GM19455 (cell line): Measurements from ENCODE around the gene TIMP4.

Experiments used
- ATAC-seq: cut with Tn5 transposase; IDR thresholded peaks from one replicate; pipeline ENCODE4 v1.9.1; 2021; ENCODE audit not compliant: unreplicated experiment

Gene TIMP4

DNA sequence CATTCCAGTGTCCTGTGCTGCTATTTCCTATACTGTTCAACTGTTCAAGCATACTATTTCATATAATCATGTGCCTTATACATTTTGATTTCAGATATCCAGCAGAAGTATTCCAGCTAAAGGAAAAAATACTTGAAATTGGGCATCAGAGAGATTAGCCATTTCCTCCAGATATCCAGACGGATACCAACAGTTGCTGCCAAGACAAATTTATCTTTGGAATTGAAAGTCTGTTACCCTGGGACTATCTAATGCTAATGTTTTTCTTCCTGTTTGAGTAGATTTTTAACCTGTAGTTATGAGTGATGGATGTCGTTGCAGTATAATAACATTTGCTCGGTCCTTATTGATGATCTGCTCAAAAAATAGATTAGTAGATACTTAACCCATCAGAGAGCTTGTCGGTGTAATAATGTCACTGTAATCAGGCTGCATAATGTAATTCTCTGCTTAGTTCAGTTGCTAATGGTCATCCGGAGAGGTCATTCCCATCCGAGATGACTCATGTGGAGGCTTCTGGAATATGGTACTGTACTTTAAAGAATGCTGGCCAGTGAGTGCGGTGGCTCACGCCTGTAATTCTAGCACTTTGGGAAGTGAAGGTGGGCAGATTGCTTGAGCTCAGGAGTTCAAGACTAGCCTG is 51.5 kb downstream of the TIMP4 start:
- no peak for ATAC-seq
